ENCODE data around the gene MARCO. TPM values are rescaled to one million over a fixed set of nuclear protein-coding genes. Genes with fewer than 3 reads are reported as not detected.

MARCO gene
- total RNA-seq, 1 donor, result not detected

- Histone ChIP-seq H3K27ac (ENCODE audit: low read depth, low read length) (no peak overlapping the region), H3K4me1 (ENCODE audit: insufficient read depth, low read length) (no peaks in the 10 kb centered on the region), H3K36me3 (ENCODE audit: insufficient read depth, low read length) (no peaks in the 10 kb centered on the region), H3K4me3 (ENCODE audit: insufficient read depth, low read length) (no peak overlapping the region), H4K20me1 (ENCODE audit: insufficient read depth, low read length) (no peaks in the 10 kb centered on the region), H3K4me2 (ENCODE audit: insufficient read depth, low read length) (no peak overlapping the region), H3K79me2 (ENCODE audit: insufficient read depth, low read length) (no peaks in the 10 kb centered on the region), H2AFZ (ENCODE audit: low read length) (no peak overlapping the region), H3K27me3 (ENCODE audit: insufficient read depth, low read length) (no peaks in the 10 kb centered on the region), H3K9me3 (ENCODE audit: low read depth, low read length) (no peaks in the 10 kb centered on the region)
- TF ChIP-seq CTCF (IDR thresholded peaks at IDR 0.05; ENCODE audit: extremely low read depth, low read depth, low read length), result no peak
- DNase-seq (ENCODE audit: insufficient read length, low spot score, missing footprints), result no peak
These were observed 80.7 kb downstream of the MARCO start for GRCh38 chr2:119022678-119023077.

DNA sequence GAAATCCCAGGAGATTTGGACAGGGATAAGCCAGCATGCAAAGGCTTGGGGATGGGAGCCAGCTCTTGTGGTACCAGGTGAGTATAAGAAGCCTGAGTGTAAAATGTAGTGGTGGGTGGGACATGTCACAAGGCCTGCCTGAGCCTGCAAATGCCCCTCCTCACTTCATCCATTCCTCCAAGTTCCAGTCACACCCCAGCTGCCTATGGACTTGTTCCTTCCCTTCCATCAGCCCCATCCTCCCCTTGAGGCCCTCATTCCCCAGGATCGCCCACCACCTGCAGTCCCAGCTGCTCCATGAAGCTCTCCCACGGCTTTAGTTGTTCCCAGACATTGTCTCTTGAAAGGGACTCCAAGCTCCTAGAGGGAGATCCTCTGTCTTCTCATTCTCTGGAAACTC is 81.5 kb downstream of the MARCO start:
- Histone ChIP-seq H3K79me2 (ENCODE audit: insufficient read depth, low read length) (no peaks in the 10 kb centered on the region), H3K36me3 (ENCODE audit: insufficient read depth, low read length) (no peaks in the 10 kb centered on the region), H3K9me3 (ENCODE audit: low read depth, low read length) (no peaks in the 10 kb centered on the region), H2AFZ (ENCODE audit: low read length) (no peak overlapping the region), H3K4me2 (ENCODE audit: insufficient read depth, low read length) (no peak overlapping the region), H4K20me1 (ENCODE audit: insufficient read depth, low read length) (no peaks in the 10 kb centered on the region), H3K27ac (ENCODE audit: low read depth, low read length) (no peak overlapping the region), H3K4me1 (ENCODE audit: insufficient read depth, low read length) (no peaks in the 10 kb centered on the region), H3K4me3 (ENCODE audit: insufficient read depth, low read length) (no peak overlapping the region), H3K27me3 (ENCODE audit: insufficient read depth, low read length) (no peaks in the 10 kb centered on the region)
- no peak for DNase-seq (ENCODE audit: insufficient read length, low spot score, missing footprints)
- no peak for TF ChIP-seq CTCF (IDR thresholded peaks at IDR 0.05; ENCODE audit: extremely low read depth, low read depth, low read length)

DNA sequence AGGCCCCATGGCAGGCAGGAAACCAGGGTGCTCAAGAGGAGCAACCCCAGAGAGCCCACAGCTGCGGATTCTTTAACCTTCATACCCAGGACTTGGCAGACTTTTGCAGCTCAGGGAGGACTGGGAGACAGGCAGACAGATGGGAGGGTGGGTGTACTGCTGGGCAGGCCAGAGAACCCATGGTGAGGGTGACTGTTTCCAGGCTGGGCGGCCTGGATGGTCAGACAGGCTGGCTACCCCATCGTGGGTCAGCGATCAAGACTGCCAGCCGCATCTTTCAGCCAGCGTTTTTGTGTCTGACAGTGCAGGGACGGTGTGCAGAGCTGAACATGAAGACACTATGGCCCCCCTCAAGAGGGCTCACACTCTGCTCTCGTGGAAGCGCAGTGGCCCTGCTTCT is 82.2 kb downstream of the MARCO start:
- no peaks in the 10 kb centered on the region for H3K4me1 ChIP-seq (ENCODE audit: insufficient read depth, low read length)
- no peak overlapping the region for H3K27ac ChIP-seq (ENCODE audit: low read depth, low read length)
- no peak overlapping the region for H3K4me2 ChIP-seq (ENCODE audit: insufficient read depth, low read length)
- H3K36me3 ChIP-seq (ENCODE audit: insufficient read depth, low read length), result no peaks in the 10 kb centered on the region
- DNase-seq (ENCODE audit: insufficient read length, low spot score, missing footprints), result no peak
- no peaks in the 10 kb centered on the region for H3K79me2 ChIP-seq (ENCODE audit: insufficient read depth, low read length)
- no peaks in the 10 kb centered on the region for H4K20me1 ChIP-seq (ENCODE audit: insufficient read depth, low read length)
- H3K9me3 ChIP-seq (ENCODE audit: low read depth, low read length), result no peaks in the 10 kb centered on the region
- no peak overlapping the region for H3K4me3 ChIP-seq (ENCODE audit: insufficient read depth, low read length)
- no peak for TF ChIP-seq CTCF (IDR thresholded peaks at IDR 0.05; ENCODE audit: extremely low read depth, low read depth, low read length)
- H2AFZ ChIP-seq (ENCODE audit: low read length), result no peak overlapping the region
- H3K27me3 ChIP-seq (ENCODE audit: insufficient read depth, low read length), result peaks cover 3% of the 10 kb centered on the region

DNA sequence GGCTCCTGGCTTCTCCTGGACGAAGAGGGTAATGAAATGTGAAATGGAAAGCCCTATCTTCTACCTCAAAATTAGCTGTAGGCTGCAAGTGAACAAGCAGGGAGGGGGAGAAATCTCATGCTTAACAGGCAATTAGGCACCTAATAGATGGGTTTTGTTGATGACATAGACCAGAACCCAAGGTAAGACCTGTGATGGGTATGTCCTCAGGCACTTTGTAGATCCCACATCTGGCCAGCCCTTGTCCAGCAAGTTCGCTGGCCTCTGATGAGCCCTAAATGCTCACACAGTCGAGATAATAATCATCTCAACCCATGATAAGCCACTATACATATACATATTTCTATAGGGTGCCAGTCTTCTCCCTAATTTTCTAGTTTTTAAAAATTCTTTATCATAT is 82.6 kb downstream of the MARCO start:
- Histone ChIP-seq H3K27me3 (ENCODE audit: insufficient read depth, low read length) (peaks cover 3% of the 10 kb centered on the region), H3K4me1 (ENCODE audit: insufficient read depth, low read length) (no peaks in the 10 kb centered on the region), H3K36me3 (ENCODE audit: insufficient read depth, low read length) (no peaks in the 10 kb centered on the region), H3K4me3 (ENCODE audit: insufficient read depth, low read length) (no peak overlapping the region), H4K20me1 (ENCODE audit: insufficient read depth, low read length) (no peaks in the 10 kb centered on the region), H3K4me2 (ENCODE audit: insufficient read depth, low read length) (no peak overlapping the region), H3K9me3 (ENCODE audit: low read depth, low read length) (no peaks in the 10 kb centered on the region), H2AFZ (ENCODE audit: low read length) (no peak overlapping the region), H3K27ac (ENCODE audit: low read depth, low read length) (no peak overlapping the region), H3K79me2 (ENCODE audit: insufficient read depth, low read length) (no peaks in the 10 kb centered on the region)
- no peak for TF ChIP-seq CTCF (IDR thresholded peaks at IDR 0.05; ENCODE audit: extremely low read depth, low read depth, low read length)
- DNase-seq (ENCODE audit: insufficient read length, low spot score, missing footprints), result no peak

Measured in osteoblast (primary cell).